OCI-LY3 (cell line): ENCODE results near the gene MAT2A.

ENCODE experiments used
- EZH2phosphoT487 ChIP-seq: fragments of 200-600 bp; shearing (Covaris generic); IDR thresholded peaks from 2 replicates; pipeline ENCODE4 v1.6.1; 2018; ENCODE audit warnings: antibody characterized with exemption, mixed run types, low read depth
- TF ChIP-seq, protein P1 (sequence below): fragments of 200-600, 300-600 bp; sonication (generic); IDR thresholded peaks from 2 replicates; pipeline ENCODE4 v1.5.1; 2014; ENCODE audit warnings: antibody characterized with exemption, low read length, low read depth

DNA sequence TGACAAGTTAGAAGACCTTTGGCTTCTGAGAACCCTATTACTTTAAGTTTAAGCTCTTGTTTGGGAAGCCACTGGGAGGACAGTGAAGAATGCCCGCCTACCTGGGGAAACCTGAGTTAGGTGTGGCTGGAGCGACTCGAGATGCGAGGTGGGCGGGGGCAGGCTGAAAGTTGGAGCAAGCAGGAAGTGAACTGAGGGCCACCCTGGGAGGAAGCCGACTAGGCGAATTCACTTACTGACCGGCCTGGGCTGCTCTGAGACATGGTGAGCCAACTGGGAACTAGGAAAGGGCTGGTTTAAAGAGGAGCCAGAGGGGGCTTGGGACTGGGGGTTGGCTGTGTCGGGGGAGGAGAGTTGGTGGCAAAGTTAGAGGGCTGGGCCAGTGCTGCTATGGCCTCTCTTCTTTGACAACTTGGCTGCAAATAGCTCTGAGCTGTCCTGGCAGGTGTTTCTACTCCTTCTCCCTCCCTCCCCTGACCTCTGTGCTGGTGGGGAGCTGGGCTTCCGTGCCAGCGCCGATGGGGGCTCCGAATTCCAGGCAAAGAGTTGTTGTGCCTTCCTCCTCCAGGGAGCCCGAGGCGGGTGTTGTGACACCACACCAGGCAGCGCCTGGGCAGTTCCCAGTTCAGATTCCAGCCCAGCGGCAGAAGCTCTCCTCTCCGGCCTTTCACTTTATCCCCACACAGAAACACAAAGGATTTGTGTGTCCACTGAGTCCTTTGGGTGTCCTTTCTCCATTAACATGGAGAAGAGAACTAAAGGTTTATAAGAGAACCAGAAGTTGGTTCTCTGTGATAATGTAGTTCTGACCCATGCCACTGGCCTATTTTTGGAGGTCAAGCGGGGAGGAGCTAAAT, 38.6 kb downstream of the MAT2A start, which contains the start of gene VAMP8:
- TF ChIP-seq, protein P1, sequence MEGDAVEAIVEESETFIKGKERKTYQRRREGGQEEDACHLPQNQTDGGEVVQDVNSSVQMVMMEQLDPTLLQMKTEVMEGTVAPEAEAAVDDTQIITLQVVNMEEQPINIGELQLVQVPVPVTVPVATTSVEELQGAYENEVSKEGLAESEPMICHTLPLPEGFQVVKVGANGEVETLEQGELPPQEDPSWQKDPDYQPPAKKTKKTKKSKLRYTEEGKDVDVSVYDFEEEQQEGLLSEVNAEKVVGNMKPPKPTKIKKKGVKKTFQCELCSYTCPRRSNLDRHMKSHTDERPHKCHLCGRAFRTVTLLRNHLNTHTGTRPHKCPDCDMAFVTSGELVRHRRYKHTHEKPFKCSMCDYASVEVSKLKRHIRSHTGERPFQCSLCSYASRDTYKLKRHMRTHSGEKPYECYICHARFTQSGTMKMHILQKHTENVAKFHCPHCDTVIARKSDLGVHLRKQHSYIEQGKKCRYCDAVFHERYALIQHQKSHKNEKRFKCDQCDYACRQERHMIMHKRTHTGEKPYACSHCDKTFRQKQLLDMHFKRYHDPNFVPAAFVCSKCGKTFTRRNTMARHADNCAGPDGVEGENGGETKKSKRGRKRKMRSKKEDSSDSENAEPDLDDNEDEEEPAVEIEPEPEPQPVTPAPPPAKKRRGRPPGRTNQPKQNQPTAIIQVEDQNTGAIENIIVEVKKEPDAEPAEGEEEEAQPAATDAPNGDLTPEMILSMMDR: no peak
- TF ChIP-seq EZH2phosphoT487: no peak
